GM18508 (cell line): ENCODE results near the gene BCL11B.

ENCODE experiments used
- ATAC-seq: cut with Tn5 transposase; IDR thresholded peaks from one replicate; pipeline ENCODE4 v1.9.1; 2021; ENCODE audit warnings: moderate number of reproducible peaks; ENCODE audit not compliant: insufficient read depth, unreplicated experiment

Gene BCL11B

DNA sequence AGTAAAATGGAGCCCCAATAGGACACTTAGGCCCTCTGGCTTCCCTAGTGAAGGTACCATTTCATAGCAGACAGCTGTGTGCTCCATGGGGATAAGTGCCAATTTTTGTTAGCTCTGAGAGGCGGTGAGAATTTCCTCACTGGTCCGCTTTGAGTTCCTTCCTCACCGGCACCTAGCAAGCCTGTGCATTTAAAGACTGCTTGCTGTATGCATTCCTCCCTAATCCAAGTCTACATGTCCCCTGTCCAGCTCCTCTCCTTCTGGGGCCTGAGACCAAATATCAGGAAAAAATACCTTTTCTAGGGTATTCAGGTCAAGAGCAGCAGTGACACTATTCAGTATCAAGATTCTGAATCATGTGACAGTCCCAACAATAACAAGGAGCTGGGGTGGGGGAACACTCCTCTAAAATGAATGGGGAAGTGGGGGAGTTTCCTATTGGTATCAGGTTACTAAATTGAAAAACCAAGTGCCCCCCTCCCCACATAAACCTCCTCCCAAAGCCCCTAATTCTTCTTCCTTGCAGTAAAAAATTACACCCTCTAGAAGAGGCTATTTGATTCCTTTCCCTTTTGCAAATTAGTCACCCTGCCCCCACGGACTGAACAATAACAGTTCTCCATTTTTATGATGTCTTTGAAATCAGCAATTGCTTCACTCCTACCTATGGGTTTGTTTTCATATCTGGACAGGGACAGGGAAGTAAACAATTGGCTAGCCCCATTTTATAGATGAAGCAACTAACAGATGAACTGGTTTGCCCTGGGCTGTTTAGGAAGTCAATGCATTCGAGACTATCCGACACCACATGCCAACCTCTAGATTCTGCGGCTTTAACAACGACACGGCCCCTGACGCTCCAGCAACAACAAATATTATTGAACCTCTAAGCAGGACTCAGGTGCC is 28.9 kb downstream of the BCL11B start:
- ATAC-seq: no peak

DNA sequence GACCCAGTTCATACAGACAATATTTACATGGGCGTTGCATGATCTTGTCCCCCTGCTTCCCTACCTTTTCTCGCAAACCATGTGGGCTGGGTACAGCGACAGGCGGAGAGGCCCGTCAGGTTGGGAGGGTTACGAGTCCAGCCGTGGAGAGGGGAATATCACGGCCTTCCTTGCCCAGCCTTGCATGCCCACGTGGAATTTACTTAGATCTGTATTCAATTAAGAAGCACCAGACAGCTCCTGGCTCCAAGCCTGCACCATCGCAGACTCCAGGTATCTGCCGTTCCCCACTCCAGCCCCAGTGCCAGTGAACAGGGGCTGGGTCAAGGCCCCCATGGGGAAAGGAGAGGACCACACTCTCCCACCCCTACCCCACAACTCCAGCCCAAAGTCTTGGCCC is 29.8 kb downstream of the BCL11B start:
- no peak for ATAC-seq

DNA sequence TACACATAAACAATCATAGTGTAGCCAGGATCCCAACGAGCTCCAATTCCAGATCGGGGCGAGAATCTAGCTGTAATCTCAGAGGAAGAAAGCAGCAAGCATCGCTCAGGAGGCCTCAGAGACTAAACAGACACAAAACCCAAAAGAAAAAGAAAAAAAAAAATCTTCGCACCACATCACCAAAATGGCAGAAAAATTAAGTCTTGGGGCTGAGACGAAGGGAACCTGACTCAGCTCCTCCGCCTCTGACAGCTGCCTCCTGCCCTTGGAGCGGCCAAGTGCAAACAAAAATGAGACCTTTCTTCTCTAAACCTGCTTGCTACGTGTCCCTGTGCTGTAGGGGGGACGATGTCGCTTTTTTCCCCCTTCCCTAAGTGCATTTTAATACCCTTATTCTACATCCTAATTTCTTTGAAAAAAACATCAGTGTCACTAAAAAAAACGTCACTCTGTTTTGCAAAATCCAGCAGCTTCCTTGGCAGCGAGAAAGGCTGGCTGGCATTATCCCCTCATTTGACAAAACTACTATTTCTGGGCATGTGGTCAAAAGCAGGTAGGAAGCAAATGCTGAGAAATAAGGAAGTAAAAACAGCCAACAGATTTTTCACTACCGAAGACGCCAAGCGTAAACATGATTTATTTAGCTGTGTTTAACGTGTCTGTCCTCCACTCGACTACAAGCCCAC is 30.5 kb downstream of the BCL11B start:
- no peak for ATAC-seq

DNA sequence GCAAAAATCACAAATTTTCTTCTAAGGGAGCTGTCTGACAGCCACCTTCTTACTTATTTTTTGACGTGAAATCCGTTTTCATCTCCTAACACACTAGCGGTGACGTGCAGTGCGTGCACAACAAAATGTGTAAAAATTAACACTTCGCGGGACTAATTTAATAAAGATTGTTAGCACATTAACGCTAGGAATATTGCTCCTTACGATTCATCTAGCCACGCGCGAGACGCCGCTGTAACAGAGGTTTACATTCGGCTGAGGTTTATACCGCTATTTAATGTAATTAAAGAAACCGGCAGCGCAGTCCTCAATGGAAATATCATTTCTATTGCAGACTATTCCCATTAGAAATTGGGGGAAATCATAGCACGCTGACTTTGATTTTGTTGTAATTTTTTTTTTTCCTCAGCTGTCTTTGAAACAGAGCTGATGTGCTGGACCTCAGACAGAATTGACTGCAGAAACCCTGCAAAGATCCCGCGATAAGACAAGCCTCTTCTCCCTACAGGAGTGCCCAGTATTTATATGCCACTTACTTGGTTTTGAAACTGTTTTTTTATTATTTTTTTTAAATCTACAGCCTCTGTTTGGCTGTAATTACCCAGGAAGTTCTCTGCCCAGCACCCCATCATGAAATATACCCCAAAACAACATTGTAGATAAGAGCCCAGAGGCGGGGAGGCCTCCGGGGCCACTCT is 31.2 kb downstream of the BCL11B start:
- no peak for ATAC-seq

DNA sequence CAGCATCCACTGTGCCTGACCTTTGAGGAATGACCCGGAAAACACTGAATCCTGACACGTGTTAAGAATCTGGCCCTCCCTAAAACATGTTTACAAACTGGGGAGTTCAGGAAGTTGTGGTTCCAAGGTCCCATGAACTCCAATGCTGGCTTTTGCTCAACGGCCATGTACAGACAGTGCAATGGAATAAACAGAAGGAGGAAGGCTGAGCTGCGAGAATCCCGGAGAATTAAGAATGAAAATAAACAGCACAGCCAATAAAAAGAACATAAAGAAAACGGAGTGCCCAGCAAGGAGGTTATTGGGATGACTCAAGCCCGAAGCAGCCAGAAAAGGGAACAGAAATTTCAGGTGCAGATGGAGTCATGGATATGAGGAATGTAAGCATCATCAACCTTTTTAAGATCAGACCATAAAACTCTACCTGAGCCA is 32.3 kb downstream of the BCL11B start:
- no peak for ATAC-seq

DNA sequence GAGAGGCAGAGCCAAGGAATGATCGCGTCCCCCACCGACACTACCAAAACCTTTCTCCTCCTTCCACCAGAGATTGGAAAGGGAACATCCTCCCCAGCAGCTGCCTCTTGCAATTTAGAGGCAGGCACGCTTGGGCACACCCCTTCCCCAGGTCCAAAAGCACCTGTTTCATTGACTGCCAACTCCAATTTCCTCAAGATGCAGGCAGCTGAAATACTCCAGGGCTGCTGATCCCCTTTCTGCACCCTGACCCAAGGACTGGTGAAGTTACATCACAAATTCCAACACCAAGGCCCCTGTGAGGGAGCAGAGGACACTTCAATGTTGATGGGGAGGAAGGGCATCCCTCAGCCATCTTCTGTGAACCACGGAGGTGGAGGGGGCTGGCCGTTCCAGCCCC is 33.8 kb downstream of the BCL11B start:
- ATAC-seq: no peak

DNA sequence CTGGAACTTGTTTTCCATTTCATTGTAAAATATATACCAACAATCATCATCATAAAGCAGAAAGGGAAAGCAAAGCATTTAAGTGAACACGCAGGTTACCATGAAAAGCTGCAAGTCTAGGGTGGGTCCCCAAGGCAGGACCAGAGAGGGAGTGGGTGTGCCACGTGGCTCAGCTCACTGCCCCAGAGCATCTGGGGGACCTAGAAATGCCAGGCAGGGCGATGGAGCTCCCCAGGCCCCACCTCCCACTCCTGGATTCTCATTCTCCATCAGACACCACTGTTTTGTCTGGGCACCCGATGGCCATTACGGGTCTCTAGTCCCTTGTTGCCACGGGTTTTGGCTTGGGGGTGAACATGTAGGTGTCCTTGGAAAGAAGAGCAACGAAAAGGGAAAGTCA is 34.7 kb downstream of the BCL11B start:
- ATAC-seq: no peak

DNA sequence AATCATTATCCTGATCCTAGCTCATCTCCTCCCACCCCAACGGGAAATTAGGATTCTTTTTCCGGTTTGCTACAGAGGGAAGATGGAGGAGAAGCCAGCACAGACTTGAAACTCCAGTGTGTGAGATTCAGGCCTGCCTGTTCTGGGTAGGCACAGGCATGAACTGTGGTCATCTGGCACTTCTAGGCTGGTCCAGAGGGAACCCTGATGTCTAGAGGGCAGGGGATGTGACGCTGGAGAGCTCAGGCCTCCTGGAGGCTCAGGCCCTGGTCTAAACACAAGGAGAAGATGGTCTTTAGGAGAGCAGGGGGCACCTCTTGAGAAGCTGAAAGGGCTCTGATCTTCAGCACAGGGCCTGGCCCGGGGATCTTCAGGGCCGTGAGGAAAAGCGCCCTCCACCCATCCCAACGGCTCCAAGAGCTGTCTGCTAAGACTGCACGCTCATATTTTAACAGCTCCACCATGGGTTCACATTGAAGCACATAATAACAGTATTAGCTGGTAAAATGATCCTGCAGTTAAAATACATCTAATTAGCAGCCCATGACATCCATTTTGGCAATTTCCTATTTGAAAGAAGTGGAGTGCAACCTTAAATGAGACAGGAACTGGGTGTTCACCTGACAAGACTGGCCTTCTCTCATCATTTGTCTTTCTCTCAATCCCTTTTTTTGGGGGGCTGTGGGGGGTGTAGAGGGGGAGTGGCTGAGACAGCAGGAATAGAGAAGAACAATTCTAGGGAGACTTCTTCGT is 35.4 kb downstream of the BCL11B start:
- ATAC-seq: no peak

DNA sequence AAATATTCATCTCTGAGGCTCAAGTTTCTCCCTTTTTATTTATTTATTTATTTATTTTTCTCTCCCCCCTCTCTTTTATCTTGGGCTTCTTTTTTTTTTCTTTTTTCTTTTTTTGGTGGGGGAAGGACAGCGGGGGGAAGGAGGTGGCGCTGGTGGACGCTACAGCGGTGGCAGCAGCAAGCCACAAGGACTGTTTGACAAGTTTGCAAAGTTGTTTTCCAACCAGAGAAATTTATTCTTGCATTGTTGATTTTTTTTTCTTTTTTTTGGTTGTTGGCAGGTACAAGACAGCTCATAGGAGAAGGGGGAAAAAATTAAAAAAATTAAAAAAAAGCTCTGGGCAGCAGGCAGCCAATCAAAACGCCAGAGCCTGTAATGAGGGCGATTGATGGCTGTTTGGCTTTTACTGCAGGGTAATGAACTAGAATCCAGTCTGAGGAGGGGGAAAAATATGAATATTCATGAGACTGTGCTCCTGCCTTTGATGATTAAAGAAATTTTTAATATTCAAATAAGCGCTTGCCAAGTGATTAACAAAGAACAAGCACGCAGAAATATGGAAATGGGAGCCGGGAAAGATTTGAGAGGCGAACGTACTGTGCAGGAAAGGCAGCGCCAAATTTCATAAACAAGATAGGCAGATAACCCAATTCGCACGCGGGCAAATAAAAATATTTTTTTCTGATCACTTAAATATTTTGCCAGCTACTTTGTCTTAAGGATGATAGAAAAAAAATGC is 36.2 kb downstream of the BCL11B start:
- ATAC-seq: no peak

DNA sequence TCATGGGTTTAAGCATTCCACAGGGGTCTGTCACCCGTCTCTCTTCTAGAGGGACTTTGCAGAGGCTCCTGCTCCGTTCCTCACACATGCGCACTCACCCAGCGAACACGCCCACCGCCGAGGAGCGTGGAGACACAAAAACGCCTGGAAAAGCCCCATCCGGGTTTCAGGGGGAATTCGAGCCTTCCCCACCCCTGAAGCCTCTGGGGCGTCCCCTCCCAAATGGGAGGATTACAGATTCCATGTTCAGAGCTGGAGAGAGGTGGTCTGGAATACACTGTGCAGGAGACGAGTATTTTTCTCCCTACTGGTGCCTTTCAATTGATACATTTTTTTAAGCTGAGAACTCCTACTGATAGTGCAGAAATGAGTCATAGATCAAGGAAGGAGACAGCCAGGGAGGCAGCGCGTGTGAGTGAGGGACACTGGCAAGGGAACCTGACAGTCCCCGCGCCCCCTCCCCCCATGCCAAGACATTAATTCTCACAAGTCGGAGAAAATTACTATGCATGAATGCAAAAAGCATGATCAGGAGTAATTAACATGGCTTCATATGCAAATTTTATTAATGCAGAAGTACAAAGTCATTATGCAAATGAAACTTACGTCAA is 36.9 kb downstream of the BCL11B start:
- no peak for ATAC-seq

DNA sequence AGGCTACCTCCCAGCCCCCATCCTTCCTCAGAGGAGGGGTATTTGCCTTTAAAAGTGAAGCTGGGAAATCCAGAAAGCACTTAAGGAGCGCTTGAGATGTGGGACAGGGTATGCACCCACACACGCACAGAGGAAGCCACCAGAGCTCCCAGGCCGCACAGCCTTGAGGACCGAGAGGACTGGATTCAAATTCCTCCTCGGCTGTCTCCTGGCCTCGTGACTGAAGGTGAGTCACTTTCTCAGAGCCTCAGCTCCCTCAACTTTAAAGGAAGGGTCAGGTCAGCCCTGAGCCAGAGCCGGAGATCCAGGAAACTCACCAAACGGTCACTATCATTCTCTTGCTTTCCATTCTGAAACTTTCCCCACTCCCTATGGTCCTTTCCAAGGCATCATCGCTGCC is 37.6 kb downstream of the BCL11B start:
- no peak for ATAC-seq

DNA sequence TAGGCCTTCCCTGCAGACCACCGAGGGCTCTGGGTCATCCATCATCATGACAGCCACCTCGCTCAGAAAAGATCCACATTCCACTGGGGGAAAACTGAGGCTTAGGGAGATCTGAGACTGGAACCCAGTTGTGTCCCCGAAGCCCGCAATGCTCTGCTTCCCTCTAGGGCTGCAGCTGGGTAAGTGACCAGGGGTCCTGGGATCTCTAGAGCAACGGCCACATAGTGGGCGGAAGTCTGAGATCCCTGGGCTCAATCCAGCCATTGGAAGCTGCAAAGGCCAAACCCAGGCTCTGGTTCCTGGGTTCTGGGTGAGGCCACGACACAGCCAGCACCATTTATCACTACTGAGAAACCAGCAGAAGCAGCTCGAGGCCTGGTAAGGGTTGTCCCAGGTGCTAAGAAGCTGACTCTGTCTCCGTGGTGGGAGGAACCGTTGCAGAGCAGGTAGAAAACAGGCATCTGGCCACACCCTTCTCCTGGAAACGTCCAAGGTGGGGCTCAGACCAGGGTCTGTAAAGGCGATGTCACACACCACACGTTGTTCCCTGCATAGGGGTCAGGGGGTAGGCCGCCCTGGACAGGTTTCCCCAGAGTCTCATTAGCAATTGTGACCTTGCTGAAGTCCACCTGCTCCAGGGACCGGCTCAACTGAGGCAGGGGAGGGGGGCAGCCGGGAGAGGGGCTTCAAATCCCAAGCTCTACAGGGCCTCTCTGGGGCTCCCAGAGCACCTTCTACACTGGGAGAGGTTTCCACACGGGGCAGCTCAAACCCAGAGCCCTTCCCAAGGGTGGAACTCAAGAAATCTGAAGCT is 38.6 kb downstream of the BCL11B start:
- no peak for ATAC-seq

DNA sequence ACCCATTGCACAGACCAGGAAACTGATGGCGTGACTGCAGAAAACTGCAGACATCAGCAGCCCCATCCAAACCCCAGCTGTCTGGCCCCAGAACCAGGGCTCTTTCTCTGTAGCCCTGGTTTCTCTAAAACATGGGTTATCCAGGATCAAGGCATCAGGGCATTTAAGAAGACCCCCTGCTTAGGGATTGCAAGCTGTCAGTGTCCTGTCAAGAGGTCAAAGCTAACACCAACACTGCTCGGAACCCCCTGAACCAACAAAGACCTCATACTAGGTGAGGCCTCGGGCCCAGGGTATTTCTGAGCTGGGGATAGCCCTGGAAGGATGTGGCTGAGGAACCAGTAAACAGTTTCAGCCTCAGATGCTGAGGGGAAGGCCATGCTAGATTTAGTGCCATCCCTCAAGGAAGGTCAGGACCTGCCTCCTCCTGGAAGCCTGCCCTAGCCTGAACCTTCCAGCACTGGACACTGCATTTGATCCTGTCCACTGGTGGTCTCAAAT is 39.2 kb downstream of the BCL11B start:
- ATAC-seq: no peak

DNA sequence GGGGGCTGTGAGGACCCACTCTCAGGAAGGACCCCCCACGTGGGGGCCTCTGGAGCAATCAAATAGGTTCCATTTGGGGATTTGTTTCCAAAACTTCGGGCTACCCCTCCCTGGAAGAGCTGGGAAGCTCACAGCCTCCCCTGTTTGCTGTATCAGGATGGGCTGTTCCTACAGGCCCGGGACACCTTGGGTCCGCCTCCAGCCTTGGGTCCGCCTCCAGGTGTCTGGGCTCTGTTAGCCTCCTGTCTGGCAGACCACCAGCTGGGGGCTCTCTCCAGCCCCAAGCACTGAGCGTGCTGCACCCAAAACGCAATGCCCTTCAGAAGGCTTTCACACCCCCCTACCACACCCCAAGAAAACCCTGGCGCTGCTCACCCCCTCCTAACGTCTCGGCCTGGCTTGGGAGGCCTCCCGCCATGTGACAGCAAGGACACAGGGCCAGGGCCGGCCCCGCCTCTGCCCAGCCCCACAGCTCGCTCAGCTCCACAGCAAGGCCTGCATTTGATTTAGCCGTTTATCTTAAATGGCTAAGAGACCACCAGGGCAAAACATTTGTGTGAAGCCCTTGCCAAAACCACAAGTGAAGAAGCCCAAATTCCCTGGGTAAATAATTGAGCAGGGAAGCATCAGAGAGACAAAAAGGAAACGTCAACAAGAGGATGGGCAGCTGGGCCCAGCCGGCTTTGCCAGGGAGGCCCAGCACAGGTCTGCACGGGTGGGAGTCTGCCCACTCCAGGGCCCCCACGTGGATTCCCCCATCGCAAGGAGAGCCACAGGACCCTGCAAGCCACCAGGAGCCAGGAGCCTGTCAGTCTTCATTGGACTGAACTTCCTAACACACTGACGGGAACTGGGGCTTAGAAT is 39.9 kb downstream of the BCL11B start:
- ATAC-seq: no peak

DNA sequence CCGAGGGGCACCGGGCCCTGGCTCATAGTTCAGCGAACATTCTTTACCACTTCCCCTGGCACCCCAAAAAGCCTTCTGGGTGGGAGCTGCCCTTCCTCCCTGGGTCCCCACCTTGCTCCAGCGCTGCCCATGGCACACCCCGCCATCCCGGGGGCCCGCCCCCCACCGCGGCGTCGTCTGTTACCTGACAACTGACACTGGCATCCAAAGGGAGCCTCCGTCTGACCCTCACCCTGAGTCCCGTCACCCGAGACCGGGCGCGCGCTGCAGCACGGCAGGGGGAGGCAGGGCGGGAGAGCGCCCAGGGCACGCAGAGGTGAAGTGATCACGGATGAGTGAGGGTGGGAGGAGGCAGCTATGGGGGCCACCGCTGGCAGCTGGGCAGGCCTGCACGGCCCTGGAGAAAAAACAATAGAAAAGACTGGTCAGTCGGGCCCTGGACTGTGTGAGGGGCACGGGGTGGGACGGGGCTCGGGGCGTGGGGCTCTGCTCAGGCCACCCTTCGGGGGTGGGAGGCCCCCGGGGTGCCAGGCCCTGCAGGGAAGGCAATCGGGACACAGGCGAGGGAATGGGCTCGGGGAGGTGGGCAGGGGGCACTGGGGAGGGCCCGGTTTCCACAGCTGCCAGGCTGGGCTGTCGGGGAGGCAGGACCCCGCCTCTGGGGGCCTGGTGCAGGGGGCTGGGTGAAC is 40.7 kb downstream of the BCL11B start:
- no peak for ATAC-seq

DNA sequence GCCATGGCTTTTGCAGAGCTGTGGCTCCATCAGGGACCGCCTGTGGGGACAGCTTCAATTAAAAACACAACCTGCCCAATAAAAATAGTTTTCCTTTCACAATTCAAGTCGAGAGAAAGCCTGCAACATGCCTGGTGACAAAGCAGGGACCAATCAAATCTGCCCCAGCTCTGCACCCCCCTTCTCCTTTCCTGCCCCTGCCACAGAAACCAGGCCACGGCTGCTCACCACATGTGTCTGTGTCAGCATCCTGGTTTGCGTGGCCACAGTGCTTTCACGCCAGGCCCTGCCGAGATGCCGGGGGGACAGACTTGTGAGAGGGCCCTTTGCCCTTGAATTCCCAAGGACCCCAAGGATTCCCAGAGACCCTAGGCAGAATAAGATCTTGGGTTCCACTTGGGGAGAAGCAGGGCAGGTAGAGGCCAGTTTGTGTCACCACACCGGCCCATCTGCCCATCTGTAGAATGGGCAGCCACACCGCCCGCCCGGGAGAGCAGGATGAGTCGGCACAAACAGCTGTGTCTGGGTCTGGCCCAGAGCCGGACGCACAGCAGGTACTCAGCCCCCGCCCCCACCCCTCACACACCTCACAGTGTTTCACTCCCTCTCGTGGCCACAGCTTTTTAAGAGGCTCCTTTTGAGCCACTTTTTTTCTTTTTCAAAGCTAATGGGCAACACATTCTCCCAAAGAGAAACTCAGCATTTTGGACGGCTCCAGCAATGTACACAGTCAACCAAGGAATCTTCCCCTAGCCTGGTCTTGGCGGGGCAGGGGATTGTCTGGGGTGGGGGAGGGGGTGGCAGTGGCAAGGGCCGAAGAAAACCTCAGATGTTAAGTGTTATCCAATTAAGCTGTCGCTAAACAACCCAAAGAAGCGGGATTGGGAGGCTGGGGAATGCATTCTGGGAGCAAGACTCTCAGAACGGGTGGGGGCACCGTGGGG is 41.5 kb downstream of the BCL11B start:
- ATAC-seq: no peak
